MCF 10A (cell line): Measurements from ENCODE around the gene SOX5. TPM values are rescaled to one million over a fixed set of nuclear protein-coding genes. Genes with fewer than 3 reads are reported as not detected.

Source experiments
- BruUV-seq: library from RNA; stranded (reverse); fragments of 400-500 nt; replicated peaks from 2 replicates; lab custom pipeline; 2021; lab: Mats Ljungman, UMichigan
- CTCF ChIA-PET: fragments of 300-600 bp; sonication (Branson Sonifier 250); formaldehyde crosslinking; extraction: SDS; loops from one replicate; lab custom pipeline; 2021; ENCODE audit warnings: antibody characterized with exemption, inconsistent platforms; lab: Yijun Ruan, JAX
- POLR2A ChIA-PET: fragments of 300-600, 350-650 bp; sonication (Branson Sonifier 250); formaldehyde crosslinking; extraction: SDS; loops from one replicate; lab custom pipeline; 2020; ENCODE audit warnings: antibody characterized with exemption, inconsistent platforms; lab: Yijun Ruan, JAX
- DNase-seq: peaks from one replicate; pipeline ENCODE4 v3.0.0-alpha.2; 2018; ENCODE audit not compliant: unreplicated experiment
- H3K27ac Mint-ChIP-seq: one replicate; pipeline ENCODE4 v1.8.0; 2022; ENCODE audit warnings: mild to moderate bottlenecking, low read depth, mixed read lengths; ENCODE audit not compliant: unreplicated experiment
- H3K27me3 Mint-ChIP-seq: one replicate; pipeline ENCODE4 v1.8.0; 2022; ENCODE audit warnings: mixed read lengths; ENCODE audit not compliant: insufficient read depth, unreplicated experiment
- H3K36me3 Mint-ChIP-seq: one replicate; pipeline ENCODE4 v1.8.0; 2022; ENCODE audit warnings: mild to moderate bottlenecking, moderate library complexity, mixed read lengths; ENCODE audit not compliant: insufficient read depth, unreplicated experiment
- H3K4me1 Mint-ChIP-seq: one replicate; pipeline ENCODE4 v1.8.0; 2022; ENCODE audit warnings: mixed read lengths; ENCODE audit not compliant: insufficient read depth, unreplicated experiment
- H3K4me3 Mint-ChIP-seq: one replicate; pipeline ENCODE4 v1.8.0; 2022; ENCODE audit warnings: mild to moderate bottlenecking, moderate library complexity, mixed read lengths; ENCODE audit not compliant: unreplicated experiment
- H3K9me3 Mint-ChIP-seq: one replicate; pipeline ENCODE4 v1.8.0; 2022; ENCODE audit warnings: mixed read lengths; ENCODE audit not compliant: unreplicated experiment
- CTCF ChIP-seq: fragments of 200-600 bp; IDR thresholded peaks from one replicate; pipeline ENCODE4 v1.8.0; 2022; ENCODE audit warnings: antibody characterized with exemption, mild to moderate bottlenecking; ENCODE audit not compliant: unreplicated experiment
- intact Hi-C: fragments of 100-400 bp; cut with micrococcal nuclease; formaldehyde crosslinking; loops from 2 replicates; pipeline ENCODE4 v1.14.1; 2022
- total RNA-seq: library from RNA; stranded (reverse); gene quantifications from 2 replicates; pipeline ENCODE4 v1.2.3, GENCODE V29; 2022

Gene SOX5
- total RNA-seq, 1 experiment from 2014 or later: 0.91 TPM

GRCh38 chr12:23729359-23729758 is 220.1 kb downstream of the SOX5 start:
- ChIA-PET POLR2A (no interaction called here), CTCF (no interaction called here)
- Mint-ChIP-seq H3K36me3 (no peaks in the 10 kb centered on the region), H3K4me1 (no peaks in the 10 kb centered on the region), H3K27me3 (peaks cover 86% of the 10 kb centered on the region), H3K9me3 (no peaks in the 10 kb centered on the region), H3K4me3 (no peak overlapping the region), H3K27ac (no peak overlapping the region)
- no peak for TF ChIP-seq CTCF
- no TSS peak for BruUV-seq
- intact Hi-C loops: no loop called here
- DNase-seq: no peak

DNA sequence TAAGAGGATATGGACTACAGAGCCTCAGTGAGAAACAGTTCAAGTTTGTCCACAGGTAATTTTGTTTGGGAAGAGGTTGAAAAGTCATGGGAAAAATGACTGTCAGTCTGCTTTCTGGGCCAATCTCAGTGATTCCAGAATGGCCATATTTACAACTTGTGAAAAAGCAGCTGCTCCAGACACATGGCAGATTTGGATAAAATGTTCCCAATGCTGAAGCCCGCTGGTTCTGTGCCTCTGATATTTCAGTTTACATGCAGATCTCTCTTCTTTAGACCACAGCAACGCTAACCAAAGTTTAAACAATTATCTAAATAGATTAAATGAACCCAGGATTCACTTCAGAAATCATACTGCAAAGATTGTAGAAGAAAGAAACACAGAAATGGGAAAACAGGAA is 222.8 kb downstream of the SOX5 start:
- Mint-ChIP-seq H3K27ac (no peak overlapping the region), H3K27me3 (peaks cover 93% of the 10 kb centered on the region), H3K4me1 (no peaks in the 10 kb centered on the region), H3K9me3 (no peaks in the 10 kb centered on the region), H3K36me3 (no peaks in the 10 kb centered on the region), H3K4me3 (no peak overlapping the region)
- no peak for DNase-seq
- no peak for TF ChIP-seq CTCF
- POLR2A ChIA-PET: interaction anchor here (0.6 to 0.7 kb wide), 2 partner anchors 32 to 266 kb away, joined by 3 to 4 read pairs; no protein-coding TSS in a partner anchor
- BruUV-seq: no TSS peak
- intact Hi-C loops: no loop called here
- CTCF ChIA-PET: interaction anchor here (0.7 kb wide), 1 partner anchor 117 kb away, joined by 3 read pairs; no protein-coding TSS in a partner anchor

- BruUV-seq: no TSS peak
- intact Hi-C loops: no loop called here
Observed at GRCh38 chr12:23722655-23723054, 226.8 kb downstream of the SOX5 start.

DNA sequence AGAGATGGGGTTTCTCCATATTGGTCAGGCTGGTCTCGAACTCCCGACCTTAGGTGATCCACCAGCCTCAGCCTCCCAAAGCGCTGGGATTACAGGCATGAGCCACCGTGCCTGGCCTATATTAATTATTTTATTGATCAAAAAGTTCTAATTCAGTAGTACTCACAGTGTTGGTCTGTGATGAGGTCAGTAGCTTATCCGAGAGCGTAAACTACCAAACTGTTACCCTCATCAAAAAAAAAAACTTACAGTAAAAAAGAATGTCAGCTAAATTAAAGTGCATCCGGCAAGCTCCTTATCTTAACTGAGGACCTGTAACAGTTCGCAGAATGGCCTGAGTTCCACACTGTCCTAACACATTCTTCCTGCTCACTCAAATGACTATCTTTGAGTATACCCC is 228.2 kb downstream of the SOX5 start:
- ChIA-PET POLR2A (no interaction called here), CTCF (interaction anchor here (0.7 kb wide), 1 partner anchor 884 kb away, joined by 5 read pairs; no protein-coding TSS in a partner anchor)
- H3K4me3 Mint-ChIP-seq: no peak overlapping the region
- no peak for TF ChIP-seq CTCF
- H3K9me3 Mint-ChIP-seq: no peaks in the 10 kb centered on the region
- intact Hi-C loops: no loop called here
- DNase-seq: no peak
- H3K27ac Mint-ChIP-seq: no peak overlapping the region
- H3K4me1 Mint-ChIP-seq: no peaks in the 10 kb centered on the region
- H3K27me3 Mint-ChIP-seq: peaks cover 55% of the 10 kb centered on the region
- BruUV-seq: no TSS peak
- no peaks in the 10 kb centered on the region for H3K36me3 Mint-ChIP-seq

More at GRCh38 chr12:23722655-23723054, 226.8 kb downstream of the SOX5 start:
- no peaks in the 10 kb centered on the region for H3K9me3 Mint-ChIP-seq
- H3K27ac Mint-ChIP-seq: no peak overlapping the region
- no peak for DNase-seq
- CTCF ChIA-PET: no interaction called here
- no peaks in the 10 kb centered on the region for H3K36me3 Mint-ChIP-seq
- no peak for TF ChIP-seq CTCF
- H3K4me1 Mint-ChIP-seq: no peaks in the 10 kb centered on the region
- no peak overlapping the region for H3K4me3 Mint-ChIP-seq
- peaks cover 67% of the 10 kb centered on the region for H3K27me3 Mint-ChIP-seq
- POLR2A ChIA-PET: no interaction called here
